GM23338 (cell line): ENCODE results near the gene ARHGAP11A.

Experiments used
- CREB1 ChIP-seq: fragments of 250-450 bp; sonication (Bioruptor Pico); IDR thresholded peaks from 2 replicates; pipeline ENCODE4 v1.5.0; 2020; ENCODE audit warnings: low read depth, mild to moderate bottlenecking, moderate library complexity
- EZH2 ChIP-seq: fragments of 200-600 bp; sonication (generic); IDR thresholded peaks from one replicate; pipeline ENCODE4 v1.8.0; 2017; ENCODE audit warnings: antibody characterized with exemption, mild to moderate bottlenecking, low read depth; ENCODE audit not compliant: unreplicated experiment
- EZH2phosphoT487 ChIP-seq: fragments of 200-600 bp; sonication (generic); IDR thresholded peaks from one replicate; pipeline ENCODE4 v1.8.1; 2018; ENCODE audit warnings: antibody characterized with exemption; ENCODE audit not compliant: unreplicated experiment
- JUNB ChIP-seq: IDR thresholded peaks from one replicate; pipeline ENCODE4 v1.6.1; 2016; ENCODE audit warnings: antibody characterized with exemption; ENCODE audit not compliant: unreplicated experiment
- POLR2AphosphoS5 ChIP-seq: IDR thresholded peaks from 2 replicates; pipeline ENCODE4 v1.6.1; 2016; ENCODE audit warnings: antibody characterized with exemption, low read depth
- TF ChIP-seq, protein P1 (sequence below), 2 experiments: fragments of 200-600 bp in 1 of 2; sonication (generic) in 1 of 2; conservative IDR thresholded peaks; 2 replicates each; pipeline versions ENCODE4 v1.5.1 to v1.6.1; 2016 to 2017; ENCODE audit warnings: antibody characterized with exemption in 2 of 2, low read depth in 2 of 2, mild to moderate bottlenecking in 2 of 2, moderate library complexity in 1 of 2
- TF ChIP-seq, protein P2 (sequence below): IDR thresholded peaks from one replicate; pipeline ENCODE4 v1.6.1; 2018; ENCODE audit warnings: antibody characterized with exemption; ENCODE audit not compliant: unreplicated experiment
- TF ChIP-seq, protein P3 (sequence below): fragments of 250-450 bp; sonication (Bioruptor Pico); IDR thresholded peaks from 2 replicates; pipeline ENCODE4 v1.5.0; 2020; ENCODE audit warnings: mild to moderate bottlenecking, moderate library complexity

- no peak for TF ChIP-seq EZH2
- TF ChIP-seq, protein P1, sequence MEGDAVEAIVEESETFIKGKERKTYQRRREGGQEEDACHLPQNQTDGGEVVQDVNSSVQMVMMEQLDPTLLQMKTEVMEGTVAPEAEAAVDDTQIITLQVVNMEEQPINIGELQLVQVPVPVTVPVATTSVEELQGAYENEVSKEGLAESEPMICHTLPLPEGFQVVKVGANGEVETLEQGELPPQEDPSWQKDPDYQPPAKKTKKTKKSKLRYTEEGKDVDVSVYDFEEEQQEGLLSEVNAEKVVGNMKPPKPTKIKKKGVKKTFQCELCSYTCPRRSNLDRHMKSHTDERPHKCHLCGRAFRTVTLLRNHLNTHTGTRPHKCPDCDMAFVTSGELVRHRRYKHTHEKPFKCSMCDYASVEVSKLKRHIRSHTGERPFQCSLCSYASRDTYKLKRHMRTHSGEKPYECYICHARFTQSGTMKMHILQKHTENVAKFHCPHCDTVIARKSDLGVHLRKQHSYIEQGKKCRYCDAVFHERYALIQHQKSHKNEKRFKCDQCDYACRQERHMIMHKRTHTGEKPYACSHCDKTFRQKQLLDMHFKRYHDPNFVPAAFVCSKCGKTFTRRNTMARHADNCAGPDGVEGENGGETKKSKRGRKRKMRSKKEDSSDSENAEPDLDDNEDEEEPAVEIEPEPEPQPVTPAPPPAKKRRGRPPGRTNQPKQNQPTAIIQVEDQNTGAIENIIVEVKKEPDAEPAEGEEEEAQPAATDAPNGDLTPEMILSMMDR (conservative IDR thresholded peaks at IDR 0.05; ENCODE audit: low read depth in 2 of 2) = no peak
- TF ChIP-seq EZH2phosphoT487 = no peak
- no peak for TF ChIP-seq CREB1 (CRISPR knock-in tag)
- no peak for TF ChIP-seq POLR2AphosphoS5
- TF ChIP-seq JUNB = no peak
- TF ChIP-seq, protein P2, sequence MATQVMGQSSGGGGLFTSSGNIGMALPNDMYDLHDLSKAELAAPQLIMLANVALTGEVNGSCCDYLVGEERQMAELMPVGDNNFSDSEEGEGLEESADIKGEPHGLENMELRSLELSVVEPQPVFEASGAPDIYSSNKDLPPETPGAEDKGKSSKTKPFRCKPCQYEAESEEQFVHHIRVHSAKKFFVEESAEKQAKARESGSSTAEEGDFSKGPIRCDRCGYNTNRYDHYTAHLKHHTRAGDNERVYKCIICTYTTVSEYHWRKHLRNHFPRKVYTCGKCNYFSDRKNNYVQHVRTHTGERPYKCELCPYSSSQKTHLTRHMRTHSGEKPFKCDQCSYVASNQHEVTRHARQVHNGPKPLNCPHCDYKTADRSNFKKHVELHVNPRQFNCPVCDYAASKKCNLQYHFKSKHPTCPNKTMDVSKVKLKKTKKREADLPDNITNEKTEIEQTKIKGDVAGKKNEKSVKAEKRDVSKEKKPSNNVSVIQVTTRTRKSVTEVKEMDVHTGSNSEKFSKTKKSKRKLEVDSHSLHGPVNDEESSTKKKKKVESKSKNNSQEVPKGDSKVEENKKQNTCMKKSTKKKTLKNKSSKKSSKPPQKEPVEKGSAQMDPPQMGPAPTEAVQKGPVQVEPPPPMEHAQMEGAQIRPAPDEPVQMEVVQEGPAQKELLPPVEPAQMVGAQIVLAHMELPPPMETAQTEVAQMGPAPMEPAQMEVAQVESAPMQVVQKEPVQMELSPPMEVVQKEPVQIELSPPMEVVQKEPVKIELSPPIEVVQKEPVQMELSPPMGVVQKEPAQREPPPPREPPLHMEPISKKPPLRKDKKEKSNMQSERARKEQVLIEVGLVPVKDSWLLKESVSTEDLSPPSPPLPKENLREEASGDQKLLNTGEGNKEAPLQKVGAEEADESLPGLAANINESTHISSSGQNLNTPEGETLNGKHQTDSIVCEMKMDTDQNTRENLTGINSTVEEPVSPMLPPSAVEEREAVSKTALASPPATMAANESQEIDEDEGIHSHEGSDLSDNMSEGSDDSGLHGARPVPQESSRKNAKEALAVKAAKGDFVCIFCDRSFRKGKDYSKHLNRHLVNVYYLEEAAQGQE = no peak
- TF ChIP-seq, protein P3, sequence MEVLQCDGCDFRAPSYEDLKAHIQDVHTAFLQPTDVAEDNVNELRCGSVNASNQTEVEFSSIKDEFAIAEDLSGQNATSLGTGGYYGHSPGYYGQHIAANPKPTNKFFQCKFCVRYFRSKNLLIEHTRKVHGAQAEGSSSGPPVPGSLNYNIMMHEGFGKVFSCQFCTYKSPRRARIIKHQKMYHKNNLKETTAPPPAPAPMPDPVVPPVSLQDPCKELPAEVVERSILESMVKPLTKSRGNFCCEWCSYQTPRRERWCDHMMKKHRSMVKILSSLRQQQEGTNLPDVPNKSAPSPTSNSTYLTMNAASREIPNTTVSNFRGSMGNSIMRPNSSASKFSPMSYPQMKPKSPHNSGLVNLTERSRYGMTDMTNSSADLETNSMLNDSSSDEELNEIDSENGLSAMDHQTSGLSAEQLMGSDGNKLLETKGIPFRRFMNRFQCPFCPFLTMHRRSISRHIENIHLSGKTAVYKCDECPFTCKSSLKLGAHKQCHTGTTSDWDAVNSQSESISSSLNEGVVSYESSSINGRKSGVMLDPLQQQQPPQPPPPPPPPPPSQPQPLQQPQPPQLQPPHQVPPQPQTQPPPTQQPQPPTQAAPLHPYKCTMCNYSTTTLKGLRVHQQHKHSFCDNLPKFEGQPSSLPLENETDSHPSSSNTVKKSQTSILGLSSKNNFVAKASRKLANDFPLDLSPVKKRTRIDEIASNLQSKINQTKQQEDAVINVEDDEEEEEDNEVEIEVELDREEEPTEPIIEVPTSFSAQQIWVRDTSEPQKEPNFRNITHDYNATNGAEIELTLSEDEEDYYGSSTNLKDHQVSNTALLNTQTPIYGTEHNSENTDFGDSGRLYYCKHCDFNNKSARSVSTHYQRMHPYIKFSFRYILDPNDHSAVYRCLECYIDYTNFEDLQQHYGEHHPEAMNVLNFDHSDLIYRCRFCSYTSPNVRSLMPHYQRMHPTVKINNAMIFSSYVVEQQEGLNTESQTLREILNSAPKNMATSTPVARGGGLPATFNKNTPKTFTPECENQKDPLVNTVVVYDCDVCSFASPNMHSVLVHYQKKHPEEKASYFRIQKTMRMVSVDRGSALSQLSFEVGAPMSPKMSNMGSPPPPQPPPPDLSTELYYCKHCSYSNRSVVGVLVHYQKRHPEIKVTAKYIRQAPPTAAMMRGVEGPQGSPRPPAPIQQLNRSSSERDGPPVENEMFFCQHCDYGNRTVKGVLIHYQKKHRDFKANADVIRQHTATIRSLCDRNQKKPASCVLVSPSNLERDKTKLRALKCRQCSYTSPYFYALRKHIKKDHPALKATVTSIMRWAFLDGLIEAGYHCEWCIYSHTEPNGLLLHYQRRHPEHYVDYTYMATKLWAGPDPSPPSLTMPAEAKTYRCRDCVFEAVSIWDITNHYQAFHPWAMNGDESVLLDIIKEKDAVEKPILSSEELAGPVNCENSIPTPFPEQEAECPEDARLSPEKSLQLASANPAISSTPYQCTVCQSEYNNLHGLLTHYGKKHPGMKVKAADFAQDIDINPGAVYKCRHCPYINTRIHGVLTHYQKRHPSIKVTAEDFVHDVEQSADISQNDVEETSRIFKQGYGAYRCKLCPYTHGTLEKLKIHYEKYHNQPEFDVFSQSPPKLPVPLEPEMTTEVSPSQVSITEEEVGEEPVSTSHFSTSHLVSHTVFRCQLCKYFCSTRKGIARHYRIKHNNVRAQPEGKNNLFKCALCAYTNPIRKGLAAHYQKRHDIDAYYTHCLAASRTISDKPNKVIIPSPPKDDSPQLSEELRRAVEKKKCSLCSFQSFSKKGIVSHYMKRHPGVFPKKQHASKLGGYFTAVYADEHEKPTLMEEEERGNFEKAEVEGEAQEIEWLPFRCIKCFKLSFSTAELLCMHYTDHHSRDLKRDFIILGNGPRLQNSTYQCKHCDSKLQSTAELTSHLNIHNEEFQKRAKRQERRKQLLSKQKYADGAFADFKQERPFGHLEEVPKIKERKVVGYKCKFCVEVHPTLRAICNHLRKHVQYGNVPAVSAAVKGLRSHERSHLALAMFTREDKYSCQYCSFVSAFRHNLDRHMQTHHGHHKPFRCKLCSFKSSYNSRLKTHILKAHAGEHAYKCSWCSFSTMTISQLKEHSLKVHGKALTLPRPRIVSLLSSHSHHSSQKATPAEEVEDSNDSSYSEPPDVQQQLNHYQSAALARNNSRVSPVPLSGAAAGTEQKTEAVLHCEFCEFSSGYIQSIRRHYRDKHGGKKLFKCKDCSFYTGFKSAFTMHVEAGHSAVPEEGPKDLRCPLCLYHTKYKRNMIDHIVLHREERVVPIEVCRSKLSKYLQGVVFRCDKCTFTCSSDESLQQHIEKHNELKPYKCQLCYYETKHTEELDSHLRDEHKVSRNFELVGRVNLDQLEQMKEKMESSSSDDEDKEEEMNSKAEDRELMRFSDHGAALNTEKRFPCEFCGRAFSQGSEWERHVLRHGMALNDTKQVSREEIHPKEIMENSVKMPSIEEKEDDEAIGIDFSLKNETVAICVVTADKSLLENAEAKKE (CRISPR knock-in tag) = no peak
These were observed 42.6 kb downstream of the ARHGAP11A start for GRCh38 chr15:32657941-32658340.
